ENCODE measurements around the gene PLXNA4. TPM values are rescaled to one million over a fixed set of nuclear protein-coding genes. Genes with fewer than 3 reads are reported as not detected.

Gene PLXNA4
- total RNA-seq, 1 experiment from 2014 or later, result not detected

DNA sequence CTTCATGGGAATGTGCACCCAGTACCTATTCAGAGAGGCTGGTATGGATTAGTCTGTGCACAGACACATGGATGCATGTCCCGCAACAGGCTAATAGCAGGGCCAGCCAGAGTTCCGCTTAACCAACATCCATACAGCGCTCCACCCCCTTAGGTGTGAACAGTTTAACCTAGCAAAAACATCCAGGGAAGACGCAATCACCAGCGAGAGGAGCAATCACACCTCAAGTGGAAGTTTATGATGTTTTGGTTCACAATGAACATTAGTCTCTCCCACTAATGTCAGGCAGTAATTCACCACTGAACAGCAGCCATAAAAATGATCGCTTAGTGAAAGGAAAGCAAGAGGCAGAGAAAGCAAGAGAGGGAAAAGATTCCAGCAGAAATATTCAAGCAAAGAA, 91.1 kb downstream of the PLXNA4 start:
- Histone ChIP-seq H3K79me2 (ENCODE audit: insufficient read depth, low read length) (no peaks in the 10 kb centered on the region), H3K27me3 (ENCODE audit: insufficient read depth, low read length) (peaks cover 67% of the 10 kb centered on the region), H3K9me2 (ENCODE audit: insufficient read depth) (no peaks in the 10 kb centered on the region), H3K9me3 (ENCODE audit: control insufficient read depth in 1 of 2, insufficient read depth in 1 of 2, low read depth in 1 of 2, low read length in 2 of 2) (no peaks in the 10 kb centered on the region), H4K20me1 (ENCODE audit: insufficient read depth) (no peaks in the 10 kb centered on the region), H3K27ac (ENCODE audit: low read depth, low read length) (no peak overlapping the region), H3K4me3 (replicated peaks in 1 of 2; ENCODE audit: low read depth in 1 of 2, low read length in 2 of 2) (no peak overlapping the region), H3K36me3 (ENCODE audit: control insufficient read depth in 1 of 2, insufficient read depth in 2 of 2, low read length in 2 of 2) (no peaks in the 10 kb centered on the region), H3K9ac (ENCODE audit: low read length) (no peak overlapping the region), H3K4me1 (ENCODE audit: control insufficient read depth in 1 of 2, insufficient read depth in 2 of 2, low read length in 2 of 2) (no peaks in the 10 kb centered on the region), H2AFZ (ENCODE audit: low read depth, low read length, poor library complexity, severe bottlenecking) (no peak overlapping the region), H3K4me2 (ENCODE audit: low read length) (no peak overlapping the region)
- no peak for ATAC-seq
- ChIA-PET CTCF (no interaction called here), RAD21 (ENCODE audit: low non-redundant PET in 1 of 2, low total read pairs in 2 of 2, uncharacterized antibody in 2 of 2, unreplicated experiment in 2 of 2) (no interaction called here), POLR2A (no interaction called here)
- BruUV-seq (replicated peaks), result no TSS peak
- DNase-seq (ENCODE audit: low read depth, low spot score), result no peak
- intact Hi-C loops (cut with micrococcal nuclease), result no loop called here
- TF ChIP-seq, protein P1, sequence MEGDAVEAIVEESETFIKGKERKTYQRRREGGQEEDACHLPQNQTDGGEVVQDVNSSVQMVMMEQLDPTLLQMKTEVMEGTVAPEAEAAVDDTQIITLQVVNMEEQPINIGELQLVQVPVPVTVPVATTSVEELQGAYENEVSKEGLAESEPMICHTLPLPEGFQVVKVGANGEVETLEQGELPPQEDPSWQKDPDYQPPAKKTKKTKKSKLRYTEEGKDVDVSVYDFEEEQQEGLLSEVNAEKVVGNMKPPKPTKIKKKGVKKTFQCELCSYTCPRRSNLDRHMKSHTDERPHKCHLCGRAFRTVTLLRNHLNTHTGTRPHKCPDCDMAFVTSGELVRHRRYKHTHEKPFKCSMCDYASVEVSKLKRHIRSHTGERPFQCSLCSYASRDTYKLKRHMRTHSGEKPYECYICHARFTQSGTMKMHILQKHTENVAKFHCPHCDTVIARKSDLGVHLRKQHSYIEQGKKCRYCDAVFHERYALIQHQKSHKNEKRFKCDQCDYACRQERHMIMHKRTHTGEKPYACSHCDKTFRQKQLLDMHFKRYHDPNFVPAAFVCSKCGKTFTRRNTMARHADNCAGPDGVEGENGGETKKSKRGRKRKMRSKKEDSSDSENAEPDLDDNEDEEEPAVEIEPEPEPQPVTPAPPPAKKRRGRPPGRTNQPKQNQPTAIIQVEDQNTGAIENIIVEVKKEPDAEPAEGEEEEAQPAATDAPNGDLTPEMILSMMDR (IDR thresholded peaks at IDR 0.05 in 2 of 3, conservative IDR thresholded peaks at IDR 0.05 in 1 of 3; ENCODE audit: borderline replicate concordance in 1 of 3, insufficient read depth in 1 of 3, low read depth in 2 of 3, low read length in 2 of 3), result no peak
- TF ChIP-seq FOSL1 (IDR thresholded peaks at IDR 0.05; ENCODE audit: low read depth), result no peak
- no peak for TF ChIP-seq EZH2 (IDR thresholded peaks at IDR 0.05)
- no peak for TF ChIP-seq EZH2phosphoT487 (IDR thresholded peaks at IDR 0.05; ENCODE audit: borderline replicate concordance)
- TF ChIP-seq POLR2A (IDR thresholded peaks at IDR 0.05; ENCODE audit: borderline replicate concordance, extremely low read depth, insufficient read depth, insufficient read length), result no peak
- TF ChIP-seq, protein P2, sequence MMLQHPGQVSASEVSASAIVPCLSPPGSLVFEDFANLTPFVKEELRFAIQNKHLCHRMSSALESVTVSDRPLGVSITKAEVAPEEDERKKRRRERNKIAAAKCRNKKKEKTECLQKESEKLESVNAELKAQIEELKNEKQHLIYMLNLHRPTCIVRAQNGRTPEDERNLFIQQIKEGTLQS (IDR thresholded peaks at IDR 0.05), result no peak
- TF ChIP-seq, protein P3, sequence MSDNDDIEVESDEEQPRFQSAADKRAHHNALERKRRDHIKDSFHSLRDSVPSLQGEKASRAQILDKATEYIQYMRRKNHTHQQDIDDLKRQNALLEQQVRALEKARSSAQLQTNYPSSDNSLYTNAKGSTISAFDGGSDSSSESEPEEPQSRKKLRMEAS (IDR thresholded peaks at IDR 0.05), result no peak
- TF ChIP-seq, protein P4, sequence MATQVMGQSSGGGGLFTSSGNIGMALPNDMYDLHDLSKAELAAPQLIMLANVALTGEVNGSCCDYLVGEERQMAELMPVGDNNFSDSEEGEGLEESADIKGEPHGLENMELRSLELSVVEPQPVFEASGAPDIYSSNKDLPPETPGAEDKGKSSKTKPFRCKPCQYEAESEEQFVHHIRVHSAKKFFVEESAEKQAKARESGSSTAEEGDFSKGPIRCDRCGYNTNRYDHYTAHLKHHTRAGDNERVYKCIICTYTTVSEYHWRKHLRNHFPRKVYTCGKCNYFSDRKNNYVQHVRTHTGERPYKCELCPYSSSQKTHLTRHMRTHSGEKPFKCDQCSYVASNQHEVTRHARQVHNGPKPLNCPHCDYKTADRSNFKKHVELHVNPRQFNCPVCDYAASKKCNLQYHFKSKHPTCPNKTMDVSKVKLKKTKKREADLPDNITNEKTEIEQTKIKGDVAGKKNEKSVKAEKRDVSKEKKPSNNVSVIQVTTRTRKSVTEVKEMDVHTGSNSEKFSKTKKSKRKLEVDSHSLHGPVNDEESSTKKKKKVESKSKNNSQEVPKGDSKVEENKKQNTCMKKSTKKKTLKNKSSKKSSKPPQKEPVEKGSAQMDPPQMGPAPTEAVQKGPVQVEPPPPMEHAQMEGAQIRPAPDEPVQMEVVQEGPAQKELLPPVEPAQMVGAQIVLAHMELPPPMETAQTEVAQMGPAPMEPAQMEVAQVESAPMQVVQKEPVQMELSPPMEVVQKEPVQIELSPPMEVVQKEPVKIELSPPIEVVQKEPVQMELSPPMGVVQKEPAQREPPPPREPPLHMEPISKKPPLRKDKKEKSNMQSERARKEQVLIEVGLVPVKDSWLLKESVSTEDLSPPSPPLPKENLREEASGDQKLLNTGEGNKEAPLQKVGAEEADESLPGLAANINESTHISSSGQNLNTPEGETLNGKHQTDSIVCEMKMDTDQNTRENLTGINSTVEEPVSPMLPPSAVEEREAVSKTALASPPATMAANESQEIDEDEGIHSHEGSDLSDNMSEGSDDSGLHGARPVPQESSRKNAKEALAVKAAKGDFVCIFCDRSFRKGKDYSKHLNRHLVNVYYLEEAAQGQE (IDR thresholded peaks at IDR 0.05; ENCODE audit: low read depth), result no peak
- TF ChIP-seq TCF7L2 (IDR thresholded peaks at IDR 0.05; ENCODE audit: borderline replicate concordance, extremely low read depth, insufficient read depth, insufficient read length), result no peak
- no peak for TF ChIP-seq SP1 (IDR thresholded peaks at IDR 0.05; ENCODE audit: low read depth)
- TF ChIP-seq SIN3A (IDR thresholded peaks at IDR 0.05; ENCODE audit: low read depth), result no peak
- TF ChIP-seq EGR1 (IDR thresholded peaks at IDR 0.05; ENCODE audit: low read depth), result no peak
- TF ChIP-seq, protein P5, sequence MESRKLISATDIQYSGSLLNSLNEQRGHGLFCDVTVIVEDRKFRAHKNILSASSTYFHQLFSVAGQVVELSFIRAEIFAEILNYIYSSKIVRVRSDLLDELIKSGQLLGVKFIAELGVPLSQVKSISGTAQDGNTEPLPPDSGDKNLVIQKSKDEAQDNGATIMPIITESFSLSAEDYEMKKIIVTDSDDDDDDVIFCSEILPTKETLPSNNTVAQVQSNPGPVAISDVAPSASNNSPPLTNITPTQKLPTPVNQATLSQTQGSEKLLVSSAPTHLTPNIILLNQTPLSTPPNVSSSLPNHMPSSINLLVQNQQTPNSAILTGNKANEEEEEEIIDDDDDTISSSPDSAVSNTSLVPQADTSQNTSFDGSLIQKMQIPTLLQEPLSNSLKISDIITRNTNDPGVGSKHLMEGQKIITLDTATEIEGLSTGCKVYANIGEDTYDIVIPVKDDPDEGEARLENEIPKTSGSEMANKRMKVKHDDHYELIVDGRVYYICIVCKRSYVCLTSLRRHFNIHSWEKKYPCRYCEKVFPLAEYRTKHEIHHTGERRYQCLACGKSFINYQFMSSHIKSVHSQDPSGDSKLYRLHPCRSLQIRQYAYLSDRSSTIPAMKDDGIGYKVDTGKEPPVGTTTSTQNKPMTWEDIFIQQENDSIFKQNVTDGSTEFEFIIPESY (IDR thresholded peaks at IDR 0.05; ENCODE audit: extremely low read depth, insufficient replicate concordance, low read length), result no peak
- TF ChIP-seq RAD21 (IDR thresholded peaks at IDR 0.05; ENCODE audit: low read depth), result no peak
- TF ChIP-seq CEBPB (IDR thresholded peaks at IDR 0.05; ENCODE audit: low read depth), result no peak
- TF ChIP-seq SRF (IDR thresholded peaks at IDR 0.05; ENCODE audit: low read depth), result no peak
- no peak for TF ChIP-seq ELF1 (IDR thresholded peaks at IDR 0.05; ENCODE audit: borderline replicate concordance, low read depth)
- no peak for TF ChIP-seq POLR2AphosphoS5 (IDR thresholded peaks at IDR 0.05; ENCODE audit: low read depth, low read length)
- no peak for TF ChIP-seq ZFX (IDR thresholded peaks at IDR 0.05)
